HCT116 (cell line): ENCODE measurements around the gene TMEM35B. TPM values are rescaled to one million over a fixed set of nuclear protein-coding genes. Genes with fewer than 3 reads are reported as not detected.

ENCODE experiments used
- ATAC-seq: fragments of 200-7000 bp; cut with Tn5 transposase; 2 replicates; pipeline ENCODE4 v1.9.1; 2020; ENCODE audit warnings: mild to moderate bottlenecking, moderate library complexity
- Bru-seq: library from RNA; stranded (reverse); fragments of 400-500 nt; gene quantifications from one replicate; lab custom pipeline; 2021; lab: Mats Ljungman, UMichigan
- BruChase-seq, 2 experiments: library from RNA; stranded (reverse); fragments of 400-500 nt; gene quantifications; one replicate each; lab custom pipeline; 2021; lab: Mats Ljungman, UMichigan
- BruUV-seq: library from RNA; stranded (reverse); fragments of 400-500 nt; replicated peaks from 2 replicates; lab custom pipeline; 2021; lab: Mats Ljungman, UMichigan
- CTCF ChIA-PET: fragments of 300-600 bp; sonication (Branson Sonifier 250); formaldehyde crosslinking; loops from one replicate; lab custom pipeline; 2021; ENCODE audit warnings: antibody characterized with exemption; lab: Charles Lee
- POLR2A ChIA-PET: fragments of 300-600, 350-600 bp; sonication (Branson Sonifier 250); formaldehyde crosslinking; loops from one replicate; lab custom pipeline; 2021; ENCODE audit warnings: antibody characterized with exemption; lab: Charles Lee
- RAD21 ChIA-PET, 2 experiments: fragments of 300-600 bp; sonication (Branson Sonifier 250); formaldehyde crosslinking; loops; one replicate each; lab custom pipeline; 2023; ENCODE audit warnings: low total read pairs in 2 of 2; ENCODE audit not compliant: uncharacterized antibody in 2 of 2, unreplicated experiment in 2 of 2, low non-redundant PET in 1 of 2; lab: Charles Lee
- DNase-seq: peaks from one replicate; pipeline ENCODE4 v3.0.0-alpha.2; 2010; ENCODE audit warnings: low read depth, low spot score
- H2AFZ ChIP-seq: fragments of 200-600 bp; shearing (Covaris generic), sonication (generic); 2 replicates; pipeline ENCODE4 v1.6.1; 2017; ENCODE audit warnings: low read depth, mixed run types, mixed read lengths, antibody characterized with exemption, low read length; ENCODE audit not compliant: poor library complexity, severe bottlenecking
- H3K27ac ChIP-seq: 2 replicates; pipeline ENCODE4 v1.5.1; 2012; ENCODE audit warnings: low read depth, low read length
- H3K27me3 ChIP-seq: fragments of 200-600 bp; sonication (generic); 2 replicates; pipeline ENCODE4 v1.6.1; 2016; ENCODE audit warnings: mixed run types, low read length, mixed read lengths; ENCODE audit not compliant: insufficient read depth
- H3K36me3 ChIP-seq, 2 experiments: fragments of 200-500 bp in 1 of 2; fragments of 200-600 bp in 1 of 2; sonication (Bioruptor generic) in 1 of 2; sonication (generic) in 1 of 2; 2 replicates each; pipeline versions ENCODE4 v1.5.1 to v1.6.1; 2014 to 2016; ENCODE audit warnings: low read length in 2 of 2, inconsistent platforms in 1 of 2, mixed read lengths in 1 of 2, mixed run types in 1 of 2; ENCODE audit not compliant: insufficient read depth in 2 of 2, control insufficient read depth in 1 of 2
- H3K4me1 ChIP-seq, 2 experiments: fragments of 200-600 bp in 1 of 2; sonication (generic) in 1 of 2; 2 replicates each; pipeline versions ENCODE4 v1.5.1 to v1.6.1; 2012 to 2017; ENCODE audit warnings: low read length in 2 of 2, inconsistent platforms in 1 of 2, mild to moderate bottlenecking in 1 of 2, mixed read lengths in 1 of 2, mixed run types in 1 of 2, moderate library complexity in 1 of 2; ENCODE audit not compliant: insufficient read depth in 2 of 2, control insufficient read depth in 1 of 2
- H3K4me2 ChIP-seq: fragments of 200-600 bp; sonication (generic); 2 replicates; pipeline ENCODE4 v1.6.1; 2017; ENCODE audit warnings: mixed run types, low read length, mixed read lengths
- H3K4me3 ChIP-seq, 2 experiments: fragments of 200-600 bp in 1 of 2; sonication (generic) in 1 of 2; replicated peaks in 1 of 2; 2 replicates each; pipeline ENCODE4 v1.5.1; 2011 to 2016; ENCODE audit warnings: low read length in 2 of 2, control low read depth in 1 of 2, low read depth in 1 of 2, mild to moderate bottlenecking in 1 of 2, mixed read lengths in 1 of 2, mixed run types in 1 of 2
- H3K79me2 ChIP-seq: fragments of 200-600 bp; sonication (generic); 2 replicates; pipeline ENCODE4 v1.6.1; 2017; ENCODE audit warnings: mild to moderate bottlenecking, mixed run types, low read length, moderate library complexity, mixed read lengths; ENCODE audit not compliant: insufficient read depth
- H3K9ac ChIP-seq: fragments of 200-600 bp; sonication (generic); 2 replicates; pipeline ENCODE4 v1.6.1; 2016; ENCODE audit warnings: low read length, mixed read lengths
- H3K9me2 ChIP-seq: fragments of 200-600 bp; sonication (generic), shearing (Covaris generic); 2 replicates; pipeline ENCODE4 v1.6.1; 2017; ENCODE audit warnings: mixed run types, mild to moderate bottlenecking, moderate library complexity; ENCODE audit not compliant: insufficient read depth
- H3K9me3 ChIP-seq, 2 experiments: fragments of 200-500 bp in 1 of 2; fragments of 200-600 bp in 1 of 2; sonication (Bioruptor generic) in 1 of 2; sonication (generic) in 1 of 2; 2 replicates each; pipeline ENCODE4 v1.6.1; 2014 to 2017; ENCODE audit warnings: low read length in 2 of 2, mixed read lengths in 2 of 2, inconsistent platforms in 1 of 2, low read depth in 1 of 2, mild to moderate bottlenecking in 1 of 2, mixed run types in 1 of 2, moderate library complexity in 1 of 2; ENCODE audit not compliant: control insufficient read depth in 1 of 2, insufficient read depth in 1 of 2
- H4K20me1 ChIP-seq: fragments of 200-600 bp; sonication (generic), shearing (Covaris generic); 2 replicates; pipeline ENCODE4 v1.6.1; 2017; ENCODE audit warnings: mixed run types, mild to moderate bottlenecking, moderate library complexity; ENCODE audit not compliant: insufficient read depth
- EZH2 ChIP-seq: fragments of 200-600 bp; sonication (generic); IDR thresholded peaks from 2 replicates; pipeline ENCODE4 v1.6.1; 2017; ENCODE audit warnings: antibody characterized with exemption, mixed run types
- EZH2phosphoT487 ChIP-seq: fragments of 200-600 bp; IDR thresholded peaks from 2 replicates; pipeline ENCODE4 v1.6.1; 2018; ENCODE audit warnings: antibody characterized with exemption, borderline replicate concordance
- JUND ChIP-seq: IDR thresholded peaks from 2 replicates; pipeline ENCODE4 v1.6.1; 2012
- POLR2A ChIP-seq: IDR thresholded peaks from 2 replicates; pipeline ENCODE4 v1.7.0; 2011; ENCODE audit warnings: borderline replicate concordance; ENCODE audit not compliant: insufficient read depth, insufficient read length; ENCODE audit errors: extremely low read depth
- POLR2AphosphoS5 ChIP-seq: IDR thresholded peaks from 2 replicates; pipeline ENCODE4 v1.6.1; 2011; ENCODE audit warnings: mild to moderate bottlenecking, low read depth, low read length, moderate library complexity
- SP1 ChIP-seq: IDR thresholded peaks from 2 replicates; pipeline ENCODE4 v1.6.1; 2012; ENCODE audit warnings: low read depth
- SRF ChIP-seq: IDR thresholded peaks from 2 replicates; pipeline ENCODE4 v1.6.1; 2012; ENCODE audit warnings: low read depth
- YY1 ChIP-seq: IDR thresholded peaks from 2 replicates; pipeline ENCODE4 v1.6.1; 2011; ENCODE audit warnings: low read length, low read depth, moderate library complexity, mild to moderate bottlenecking; ENCODE audit not compliant: insufficient replicate concordance; ENCODE audit errors: extremely low read depth
- ZFX ChIP-seq: fragments of 450-650 bp; IDR thresholded peaks from 2 replicates; pipeline ENCODE4 v1.6.1; 2017
- intact Hi-C: fragments of 100-400 bp; cut with micrococcal nuclease; formaldehyde crosslinking; loops from 2 replicates; pipeline ENCODE4 v1.10.0; 2022
- long read RNA-seq: library from polyadenylated mRNA; unstranded; transcript quantifications from one replicate; pipeline ENCODE4 v2.0.0, GENCODE V29; 2021; ENCODE audit not compliant: unreplicated experiment
- polyA plus RNA-seq: library from polyadenylated mRNA; unstranded; fragments of >200 nt; gene quantifications from 2 replicates; pipeline ENCODE4 v1.2.1, GENCODE V29; 2012; ENCODE audit warnings: missing spikeins
- total RNA-seq: library from RNA; stranded (reverse); gene quantifications from one replicate; pipeline ENCODE4 v1.2.1, GENCODE V29; 2021; ENCODE audit not compliant: unreplicated experiment
- TF ChIP-seq, protein P1 (sequence below): IDR thresholded peaks from 2 replicates; pipeline ENCODE4 v1.6.1; 2012

The TMEM35B gene
- total RNA-seq, result 14.6 TPM
- 25.2 and 25.7 TPM in 2 replicates for polyA plus RNA-seq
- Bru-seq, nascent RNA, result percentile 27 among the genes with signal in this experiment
- percentile 52 among the genes with signal in this experiment for BruChase-seq, experiment 1, labeled RNA remaining after a 6-hour chase
- BruChase-seq, experiment 2, labeled RNA remaining after a 2-hour chase, result percentile 56 among the genes with signal in this experiment
- long read RNA-seq, transcript TMEM35B-201 (3 exons, 922 nt), result major isoform, 13 of 17 reads
- long read RNA-seq, partial matches to known transcripts, result 1 of 17 reads
- long read RNA-seq, other reads (novel, unspliced or antisense), result 3 of 17 reads

DNA sequence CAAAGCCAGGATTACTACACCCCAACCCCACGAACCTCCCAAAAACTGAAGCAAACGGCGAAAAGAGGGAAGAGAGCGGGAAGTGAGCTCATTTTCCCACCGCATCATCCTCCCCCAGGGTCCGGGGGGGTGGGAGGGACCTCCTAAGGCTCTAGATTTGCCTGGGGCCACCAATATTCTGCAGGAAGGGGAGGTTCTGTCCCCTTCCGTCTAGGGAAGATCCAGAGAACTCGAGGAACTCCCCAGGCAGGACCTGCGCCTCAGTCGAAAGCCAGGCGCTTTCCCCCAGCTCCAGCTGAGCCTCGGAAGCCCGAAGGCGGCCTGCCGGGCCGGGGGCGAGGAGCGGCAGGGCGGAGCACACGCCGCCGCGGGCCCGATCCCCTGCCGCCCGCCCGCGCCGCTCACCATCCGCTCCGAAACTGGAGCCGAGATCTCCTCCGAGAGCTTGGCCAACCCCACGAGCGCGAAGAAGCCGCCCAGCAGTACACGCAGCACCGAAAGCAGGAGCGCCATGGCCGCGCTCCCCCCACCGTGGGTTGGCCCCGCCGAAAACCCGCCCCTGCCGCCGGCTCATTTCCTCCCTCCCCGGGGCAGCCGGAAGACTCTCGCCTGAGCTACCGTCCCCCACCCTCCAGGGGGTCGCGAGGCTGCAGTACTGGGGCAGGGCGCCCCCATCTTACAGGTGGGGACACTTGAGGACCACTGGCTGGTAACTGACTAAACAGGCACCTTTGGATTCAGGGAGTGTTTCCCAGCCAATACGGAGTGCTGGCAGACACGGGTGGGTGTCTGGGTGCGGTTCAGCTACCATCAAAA, at the start of gene TMEM35B:
TSS of gene TMEM35B (minus strand) at position 555 of the 816 bp plus-strand sequence. CDS start at position 513, 42 bp downstream.
- intact Hi-C loops, result no loop called here
- Histone ChIP-seq H3K9me2 (no peaks in the 10 kb centered on the region), H2AFZ (no peak within 1 kb of the TSS), H3K4me3 (peak within 1 kb of the TSS; percentile 79 to 93), H3K4me2 (peak within 1 kb of the TSS; percentile 87), H4K20me1 (no peaks in the 10 kb centered on the region), H3K27me3 (no peaks in the 10 kb centered on the region), H3K9me3 (no peaks in the 10 kb centered on the region), H3K9ac (peak within 1 kb of the TSS; percentile 88), H3K27ac (peak within 1 kb of the TSS; percentile 83), H3K4me1 (peaks cover 11 to 13% of the 10 kb centered on the region in 2 experiments; a peak in 3 of 4 replicates), H3K36me3 (no peaks in the 10 kb centered on the region), H3K79me2 (no peaks in the 10 kb centered on the region; the same call in 1 of the 2 replicates)
- TF ChIP-seq SP1 (no peak), JUND (no peak), SRF (no peak), POLR2A (peak; percentile 41), POLR2AphosphoS5 (peak; percentile 94), EZH2 (no peak), ZFX (peak; percentile 82), EZH2phosphoT487 (no peak), YY1 (peak; percentile 85)
- TF ChIP-seq, protein P1, sequence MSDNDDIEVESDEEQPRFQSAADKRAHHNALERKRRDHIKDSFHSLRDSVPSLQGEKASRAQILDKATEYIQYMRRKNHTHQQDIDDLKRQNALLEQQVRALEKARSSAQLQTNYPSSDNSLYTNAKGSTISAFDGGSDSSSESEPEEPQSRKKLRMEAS, result no peak
- no TSS peak for BruUV-seq
- POLR2A ChIA-PET, result interaction anchor here (0.7 to 1.7 kb wide), 3 partner anchors 12 to 47 kb away, joined by 3 read pairs; partner anchors contain the start of gene ZMYM6
- RAD21 ChIA-PET, result interaction anchor here in 1 of 2 experiments (0.5 kb wide), 1 partner anchor 427 kb away, joined by 3 read pairs; no protein-coding TSS in a partner anchor
- CTCF ChIA-PET, result interaction anchor here (0.7 to 1.1 kb wide), 4 partner anchors 128 to 952 kb away, joined by 3 to 5 read pairs (median 4); partner anchors contain the start of gene AGO1
- DNase-seq (no peak), ATAC-seq (peak; percentile 92)
